HepG2 (cell line): ENCODE results near the gene ERLEC1. TPM values are rescaled to one million over a fixed set of nuclear protein-coding genes. Genes with fewer than 3 reads are reported as not detected.
"Not testable (repeated sequence)": the region's sequence is repeated elsewhere in the genome, so short reads cannot be mapped to it uniquely, and the experiment has no call there.

ENCODE experiments used
- ELF1 ChIP-seq: sonication (generic); formaldehyde crosslinking; IDR thresholded peaks from 2 replicates; pipeline ENCODE4 v1.4.0; 2020; ENCODE audit warnings: missing genetic modification reagents
- GFI1 ChIP-seq: sonication (generic); formaldehyde crosslinking; IDR thresholded peaks from 2 replicates; pipeline ENCODE4 v1.5.0; 2020; ENCODE audit warnings: missing genetic modification reagents, mild to moderate bottlenecking, borderline replicate concordance
- HHEX ChIP-seq: IDR thresholded peaks from 2 replicates; pipeline ENCODE4 v1.6.1; 2016; ENCODE audit warnings: control low read depth
- KDM1A ChIP-seq: IDR thresholded peaks from 2 replicates; pipeline ENCODE4 v1.6.1; 2016; ENCODE audit warnings: missing compliant biosample characterization
- LCORL ChIP-seq, 2 experiments: fragments of 450-650 bp in 1 of 2; sonication (generic) in 1 of 2; formaldehyde crosslinking in 1 of 2; IDR thresholded peaks; 2 replicates each; pipeline versions ENCODE4 v1.5.0 to v1.6.1; 2017 to 2020; ENCODE audit warnings: antibody characterized with exemption in 1 of 2, missing genetic modification reagents in 1 of 2
- MIXL1 ChIP-seq: IDR thresholded peaks from 2 replicates; pipeline ENCODE4 v1.6.1; 2016
- NCOA2 ChIP-seq: sonication (generic); formaldehyde crosslinking; IDR thresholded peaks from 2 replicates; pipeline ENCODE4 v1.8.0; 2022; ENCODE audit warnings: inconsistent platforms
- NR2F6 ChIP-seq, 2 experiments: IDR thresholded peaks; 2 replicates each; pipeline ENCODE4 v1.6.1; 2016; ENCODE audit warnings: antibody characterized with exemption in 1 of 2, mild to moderate bottlenecking in 1 of 2
- PAF1 ChIP-seq: IDR thresholded peaks from 2 replicates; pipeline ENCODE4 v1.6.1; 2016; ENCODE audit warnings: missing genetic modification reagents, missing compliant biosample characterization
- REST ChIP-seq, 2 experiments: IDR thresholded peaks; 2 replicates each; pipeline ENCODE4 v1.6.1; 2011 to 2012; ENCODE audit warnings: low read length in 2 of 2, borderline replicate concordance in 1 of 2, low read depth in 1 of 2, mild to moderate bottlenecking in 1 of 2, moderate library complexity in 1 of 2
- RXRA ChIP-seq: sonication (generic); formaldehyde crosslinking; IDR thresholded peaks from 2 replicates; pipeline ENCODE4 v1.5.1; 2020; ENCODE audit warnings: missing genetic modification reagents
- SMAD3 ChIP-seq: sonication (generic); formaldehyde crosslinking; IDR thresholded peaks from 2 replicates; pipeline ENCODE4 v1.4.0; 2020; ENCODE audit warnings: missing genetic modification reagents
- SOX5 ChIP-seq: IDR thresholded peaks from 2 replicates; pipeline ENCODE4 v1.6.1; 2016; ENCODE audit warnings: borderline replicate concordance
- SOX6 ChIP-seq, 2 experiments: fragments of 450-650 bp in 1 of 2; sonication (generic) in 1 of 2; formaldehyde crosslinking in 1 of 2; IDR thresholded peaks; 2 replicates each; pipeline versions ENCODE4 v1.4.0 to v1.6.1; 2017 to 2020; ENCODE audit warnings: antibody characterized with exemption in 1 of 2, mild to moderate bottlenecking in 1 of 2, missing genetic modification reagents in 1 of 2
- SSRP1 ChIP-seq: IDR thresholded peaks from 2 replicates; pipeline ENCODE4 v1.6.1; 2016; ENCODE audit warnings: control low read depth
- TEAD3 ChIP-seq: optimal IDR thresholded peaks from 2 replicates; pipeline ENCODE3; 2016; ENCODE audit warnings: borderline replicate concordance
- THAP11 ChIP-seq: IDR thresholded peaks from 2 replicates; pipeline ENCODE4 v1.6.1; 2016; ENCODE audit warnings: missing biosample characterization, missing genetic modification reagents
- YEATS2 ChIP-seq: sonication (generic); formaldehyde crosslinking; IDR thresholded peaks from 2 replicates; pipeline ENCODE4 v1.4.0; 2020; ENCODE audit warnings: missing genetic modification reagents, borderline replicate concordance
- ZNF280D ChIP-seq: sonication (generic); formaldehyde crosslinking; IDR thresholded peaks from 2 replicates; pipeline ENCODE4 v1.5.1; 2020; ENCODE audit warnings: mild to moderate bottlenecking, missing genetic modification reagents
- ZNF3 ChIP-seq: IDR thresholded peaks from 2 replicates; pipeline ENCODE4 v1.7.0; 2017; ENCODE audit warnings: inconsistent platforms
- ZNF350 ChIP-seq: sonication (generic); formaldehyde crosslinking; IDR thresholded peaks from 2 replicates; pipeline ENCODE4 v1.4.0; 2020; ENCODE audit warnings: mild to moderate bottlenecking, low read depth, missing genetic modification reagents, borderline replicate concordance
- polyA plus RNA-seq, 8 experiments: library from polyadenylated mRNA; depleted of rRNA in 3 of 8; stranded (reverse) in 7 of 8; unstranded in 1 of 8; fragments of >200 nt; fragmentation: Illumina TruSeq in 4 of 8; extraction: Trizol in 4 of 8; gene quantifications; 2 replicates each; pipeline versions ENCODE4 v1.2.1 to v1.2.3, GENCODE V29; 2011 to 2016; ENCODE audit warnings: low read depth in 4 of 8, missing spikeins in 1 of 8, mixed read lengths in 1 of 8; ENCODE audit not compliant: insufficient read depth in 1 of 8
- total RNA-seq, 5 experiments: library from RNA; depleted of rRNA; stranded (reverse); fragments of >200 nt; fragmentation: Illumina TruSeq; extraction: Trizol; gene quantifications; 2 replicates each; pipeline ENCODE4 v1.2.3, GENCODE V29; 2016; ENCODE audit warnings: low read depth in 1 of 5
- TF ChIP-seq, protein P1 (sequence below): sonication (generic); formaldehyde crosslinking; IDR thresholded peaks from 2 replicates; pipeline ENCODE4 v1.4.0; 2020; ENCODE audit warnings: missing genetic modification reagents, borderline replicate concordance

Gene ERLEC1
- total and polyA plus RNA-seq, 2 of the 13 experiments (the other 11 are each of a cell fraction or from before 2014, with no cell fraction given) = 87.3 to 88.4 TPM

GRCh38 chr2:53851052-53851757 is 64.4 kb downstream of the ERLEC1 start (continued):
- TF ChIP-seq RXRA (CRISPR knock-in tag) = peak; percentile 56; the same call in 1 of the 2 replicates
- TF ChIP-seq GFI1 = peak; percentile 98
- TF ChIP-seq SOX6, LCORL (IDR thresholded peaks at IDR 0.05): not testable (repeated sequence)
- TF ChIP-seq SOX6 (CRISPR knock-in tag; IDR thresholded peaks at IDR 0.05) = peak; percentile 82; the same call in 1 of the 2 replicates
- TF ChIP-seq SOX5 (CRISPR knock-in tag) = peak; percentile 78
- peak; percentile 79; the same call in 1 of the 2 replicates for TF ChIP-seq MIXL1
- TF ChIP-seq TEAD3 (CRISPR knock-in tag) = peak; percentile 71
- peak; percentile 70; the same call in 1 of the 2 replicates for TF ChIP-seq ZNF3 (CRISPR knock-in tag)
- 0 out of 2 replicates have a peak, but pooled peaks have one; percentile 10 for TF ChIP-seq HHEX (CRISPR knock-in tag)
- TF ChIP-seq YEATS2 (CRISPR knock-in tag) = 0 out of 2 replicates have a peak, but pooled peaks have one; percentile 34
- TF ChIP-seq THAP11 (CRISPR knock-in tag) = peak; percentile 69
- TF ChIP-seq REST (IDR thresholded peaks at IDR 0.05; ENCODE audit: borderline replicate concordance in 1 of 2, low read depth in 1 of 2, low read length in 2 of 2) = peak in 1 of 2 experiments; percentile 23; a peak in 1 of 4 replicates
- 0 out of 2 replicates have a peak, but pooled peaks have one; percentile 67 for TF ChIP-seq PAF1 (CRISPR knock-in tag)
- TF ChIP-seq NCOA2 (CRISPR knock-in tag) = peak; percentile 81
- 0 out of 2 replicates have a peak, but pooled peaks have one; percentile 44 for TF ChIP-seq SSRP1 (CRISPR knock-in tag)
- TF ChIP-seq NR2F6 (IDR thresholded peaks at IDR 0.05) = peak; percentile 54
- TF ChIP-seq NR2F6 (CRISPR knock-in tag; IDR thresholded peaks at IDR 0.05) = peak; percentile 43
- TF ChIP-seq SMAD3 (CRISPR knock-in tag) = peak; percentile 98
- peak; percentile 35; the same call in 1 of the 2 replicates for TF ChIP-seq LCORL (CRISPR knock-in tag; IDR thresholded peaks at IDR 0.05)
- TF ChIP-seq ELF1 = 0 out of 2 replicates have a peak, but pooled peaks have one; percentile 28
- TF ChIP-seq, protein P1, sequence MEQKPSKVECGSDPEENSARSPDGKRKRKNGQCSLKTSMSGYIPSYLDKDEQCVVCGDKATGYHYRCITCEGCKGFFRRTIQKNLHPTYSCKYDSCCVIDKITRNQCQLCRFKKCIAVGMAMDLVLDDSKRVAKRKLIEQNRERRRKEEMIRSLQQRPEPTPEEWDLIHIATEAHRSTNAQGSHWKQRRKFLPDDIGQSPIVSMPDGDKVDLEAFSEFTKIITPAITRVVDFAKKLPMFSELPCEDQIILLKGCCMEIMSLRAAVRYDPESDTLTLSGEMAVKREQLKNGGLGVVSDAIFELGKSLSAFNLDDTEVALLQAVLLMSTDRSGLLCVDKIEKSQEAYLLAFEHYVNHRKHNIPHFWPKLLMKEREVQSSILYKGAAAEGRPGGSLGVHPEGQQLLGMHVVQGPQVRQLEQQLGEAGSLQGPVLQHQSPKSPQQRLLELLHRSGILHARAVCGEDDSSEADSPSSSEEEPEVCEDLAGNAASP (CRISPR knock-in tag) = peak; percentile 19; the same call in 1 of the 2 replicates
- TF ChIP-seq ZNF350 (CRISPR knock-in tag) = peak; percentile 36; the same call in 1 of the 2 replicates
- peak; percentile 64; the same call in 1 of the 2 replicates for TF ChIP-seq ZNF280D (CRISPR knock-in tag)
- TF ChIP-seq KDM1A = peak; percentile 57; the same call in 1 of the 2 replicates
